VCaP (cell line): ENCODE results near the gene AGAP2.

Source experiments
- H3K27ac ChIP-seq: fragments of 450-650 bp; 2 replicates; pipeline ENCODE4 v1.5.1; 2017
- TF ChIP-seq, protein P1 (sequence below): fragments of 450-650 bp; conservative IDR thresholded peaks from 2 replicates; pipeline ENCODE4 v1.5.1; 2017; ENCODE audit warnings: mild to moderate bottlenecking, moderate library complexity

AGAP2 gene

DNA sequence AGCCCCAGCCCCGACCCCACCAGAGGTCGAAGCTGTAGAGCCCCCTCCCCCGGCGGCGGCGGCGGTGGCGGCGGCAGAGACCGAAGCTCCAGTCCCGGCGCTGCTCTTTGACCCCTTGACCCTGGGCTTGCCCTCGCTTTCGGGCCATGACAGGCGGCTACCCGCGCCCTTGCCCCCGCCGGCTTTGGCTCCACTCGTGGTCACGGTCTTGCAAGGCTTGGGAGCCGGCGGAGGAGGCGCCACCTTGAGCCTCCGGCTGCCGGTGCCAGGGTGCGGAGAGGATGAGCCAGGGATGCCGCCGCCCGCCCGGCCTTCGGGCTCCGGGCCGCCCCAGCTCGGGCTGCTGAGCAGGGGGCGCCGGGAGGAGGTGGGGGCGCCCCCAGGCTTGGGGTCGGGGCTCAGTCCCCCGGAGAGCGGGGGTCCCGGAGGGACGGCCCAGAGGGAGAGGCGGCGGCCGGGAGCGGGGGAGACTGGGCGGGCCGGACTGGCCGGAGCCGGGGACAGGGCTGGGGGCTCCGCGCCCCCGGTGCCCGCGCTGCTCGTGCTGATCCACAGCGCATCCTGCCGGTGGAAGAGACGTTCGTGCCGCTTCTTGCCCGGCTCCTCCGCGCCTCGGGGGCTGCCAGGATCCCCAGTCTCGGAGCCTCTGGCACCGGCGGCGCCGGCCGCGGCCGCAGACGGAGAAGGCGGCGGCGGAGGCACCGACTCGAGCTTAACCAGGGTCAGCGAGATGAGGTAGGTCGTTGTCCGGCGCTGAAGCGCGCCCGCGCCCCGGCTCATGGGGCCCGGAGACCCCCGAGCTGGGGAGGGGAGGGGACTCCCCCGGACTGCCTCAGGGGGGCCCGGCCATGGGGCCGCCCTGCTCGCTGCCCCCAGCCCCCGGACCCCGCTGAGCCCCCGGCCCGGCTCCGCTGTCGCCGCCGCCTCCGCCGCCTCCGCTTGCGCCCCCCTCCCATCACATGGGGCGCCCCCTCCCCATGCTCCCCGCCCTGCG, 778 bp downstream of the AGAP2 start:
- H3K27ac ChIP-seq = peak overlapping the region; percentile 15; the same call in 1 of the 2 replicates
- TF ChIP-seq, protein P1, sequence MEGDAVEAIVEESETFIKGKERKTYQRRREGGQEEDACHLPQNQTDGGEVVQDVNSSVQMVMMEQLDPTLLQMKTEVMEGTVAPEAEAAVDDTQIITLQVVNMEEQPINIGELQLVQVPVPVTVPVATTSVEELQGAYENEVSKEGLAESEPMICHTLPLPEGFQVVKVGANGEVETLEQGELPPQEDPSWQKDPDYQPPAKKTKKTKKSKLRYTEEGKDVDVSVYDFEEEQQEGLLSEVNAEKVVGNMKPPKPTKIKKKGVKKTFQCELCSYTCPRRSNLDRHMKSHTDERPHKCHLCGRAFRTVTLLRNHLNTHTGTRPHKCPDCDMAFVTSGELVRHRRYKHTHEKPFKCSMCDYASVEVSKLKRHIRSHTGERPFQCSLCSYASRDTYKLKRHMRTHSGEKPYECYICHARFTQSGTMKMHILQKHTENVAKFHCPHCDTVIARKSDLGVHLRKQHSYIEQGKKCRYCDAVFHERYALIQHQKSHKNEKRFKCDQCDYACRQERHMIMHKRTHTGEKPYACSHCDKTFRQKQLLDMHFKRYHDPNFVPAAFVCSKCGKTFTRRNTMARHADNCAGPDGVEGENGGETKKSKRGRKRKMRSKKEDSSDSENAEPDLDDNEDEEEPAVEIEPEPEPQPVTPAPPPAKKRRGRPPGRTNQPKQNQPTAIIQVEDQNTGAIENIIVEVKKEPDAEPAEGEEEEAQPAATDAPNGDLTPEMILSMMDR = peak; percentile 68

DNA sequence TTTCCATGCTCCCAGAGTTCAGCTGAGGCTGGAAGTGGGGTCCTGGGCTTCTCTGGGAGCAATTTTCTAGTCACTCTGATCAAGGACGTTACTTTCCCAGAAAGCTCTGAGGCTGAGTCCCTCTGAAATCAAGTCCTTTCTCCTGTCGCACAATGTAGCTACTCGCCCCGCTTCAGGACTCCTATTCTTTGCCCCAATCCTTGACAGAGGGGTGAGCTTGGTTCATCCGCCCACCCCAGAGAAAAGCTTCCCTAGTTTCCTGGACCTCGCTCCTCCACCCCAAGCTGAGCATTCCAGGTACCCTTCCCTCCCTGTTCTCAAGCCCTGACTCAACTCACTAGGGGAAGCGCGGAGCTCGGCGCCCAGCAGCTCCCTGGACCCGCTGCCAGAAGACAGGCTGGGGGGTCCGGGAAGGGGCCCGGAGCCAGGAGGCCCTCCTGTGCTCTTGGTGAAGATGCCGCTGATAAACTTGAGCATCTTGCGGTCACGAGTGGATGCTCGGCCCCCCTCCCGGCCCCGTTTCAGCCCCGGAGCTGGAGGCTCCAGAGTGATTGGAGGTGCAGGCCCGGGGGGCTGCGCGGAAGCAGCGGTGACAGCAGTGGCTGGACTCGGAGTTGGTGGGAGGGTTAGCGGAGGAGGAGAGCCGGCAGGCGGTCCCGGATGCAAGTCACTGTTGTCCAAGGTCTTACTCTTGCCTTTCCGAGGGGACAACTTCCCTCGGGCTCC, 1.6 kb downstream of the AGAP2 start:
- TF ChIP-seq, protein P1 = no peak
- no peak overlapping the region for H3K27ac ChIP-seq

DNA sequence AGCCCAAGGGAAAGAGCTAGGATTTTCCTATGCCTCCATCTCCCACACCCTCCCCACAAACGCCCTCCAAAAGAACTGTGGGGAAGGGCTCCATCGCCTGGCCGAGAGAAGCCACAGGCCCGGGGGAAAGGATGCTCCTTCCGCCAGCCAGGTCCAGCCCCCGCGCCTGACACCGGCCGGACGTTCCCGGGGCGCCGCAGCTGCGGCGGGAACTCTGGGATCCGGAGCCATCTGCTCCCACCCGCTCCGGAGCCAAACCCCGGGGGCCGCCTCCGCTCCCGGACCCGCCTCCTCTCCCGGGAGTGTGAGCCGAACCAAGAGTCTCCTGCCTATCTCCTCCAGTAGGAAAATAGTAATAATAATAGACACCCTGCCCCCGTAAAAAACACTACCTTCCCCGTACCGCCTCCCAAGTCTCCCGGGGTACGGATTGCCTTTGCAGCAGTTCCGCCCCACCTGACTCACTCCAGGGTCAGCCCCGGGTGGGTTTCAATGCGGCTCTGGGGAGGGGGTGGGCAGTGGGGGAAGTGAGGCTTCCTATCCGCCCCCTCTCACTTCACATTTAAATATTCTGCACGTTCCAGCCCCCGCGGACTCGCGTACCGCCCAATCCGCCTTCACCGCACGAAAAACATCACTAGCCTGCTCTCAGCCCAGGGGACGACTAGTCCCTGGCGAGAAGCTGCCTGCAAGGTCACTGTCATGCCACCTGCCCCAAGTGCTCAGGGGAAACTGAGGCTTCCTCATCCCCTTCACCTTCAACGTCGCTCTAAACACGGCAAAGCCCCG, 2.4 kb downstream of the AGAP2 start:
- no peak overlapping the region for H3K27ac ChIP-seq
- TF ChIP-seq, protein P1 = peak; percentile 74

DNA sequence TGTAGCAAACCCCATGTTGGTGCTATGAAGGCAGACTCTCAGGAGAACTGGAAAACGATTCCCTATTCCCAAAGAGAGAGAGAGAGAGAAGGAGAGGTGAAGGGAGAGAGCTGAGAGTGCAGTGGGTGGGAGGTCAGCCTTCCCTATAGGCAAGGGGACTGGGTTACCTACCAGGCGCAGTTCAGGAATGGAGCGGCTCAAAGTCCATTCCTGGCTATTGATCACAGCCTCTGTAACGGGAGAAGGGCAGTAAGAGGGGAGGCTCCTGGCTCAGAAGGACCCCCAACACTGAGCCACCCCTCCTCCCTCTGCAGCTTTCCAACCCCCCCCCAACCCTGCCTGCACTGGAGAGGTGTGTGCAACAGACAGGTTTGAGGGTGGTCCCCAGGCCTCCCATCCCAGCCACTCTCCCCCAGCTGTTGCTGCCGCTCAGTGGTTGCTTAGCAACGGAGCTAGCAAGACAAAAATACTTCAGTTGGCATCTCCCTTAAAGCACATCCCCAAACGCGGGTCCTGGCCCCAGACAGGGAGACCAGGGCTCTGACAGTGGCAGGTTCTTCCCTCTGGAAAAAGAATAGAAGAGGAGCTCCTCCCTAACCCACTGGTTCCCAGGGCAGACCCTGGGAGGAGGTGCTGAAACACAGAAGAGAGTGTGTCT, 3.2 kb downstream of the AGAP2 start:
- no peak overlapping the region for H3K27ac ChIP-seq
- TF ChIP-seq, protein P1 = no peak

DNA sequence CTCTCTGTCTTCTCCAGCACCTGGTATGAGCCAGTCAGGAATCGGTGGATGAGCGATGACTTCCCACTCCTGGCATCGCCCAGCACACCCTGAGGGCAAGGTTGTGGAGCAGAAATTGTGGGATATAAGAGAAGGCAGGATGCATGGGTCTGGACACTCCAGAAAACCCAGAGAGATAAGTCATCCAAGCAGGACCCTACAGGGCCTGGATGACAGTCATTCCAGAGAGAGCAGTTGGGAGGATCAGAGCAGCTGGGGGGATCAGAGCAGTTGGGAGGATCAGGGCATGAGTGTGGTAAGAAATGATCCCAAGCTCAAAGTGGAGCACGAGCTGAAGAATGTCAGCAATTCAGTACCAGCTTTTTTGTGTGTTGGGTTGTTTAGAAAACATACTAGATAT, 4.0 kb downstream of the AGAP2 start:
- H3K27ac ChIP-seq = no peak overlapping the region
- TF ChIP-seq, protein P1 = no peak

DNA sequence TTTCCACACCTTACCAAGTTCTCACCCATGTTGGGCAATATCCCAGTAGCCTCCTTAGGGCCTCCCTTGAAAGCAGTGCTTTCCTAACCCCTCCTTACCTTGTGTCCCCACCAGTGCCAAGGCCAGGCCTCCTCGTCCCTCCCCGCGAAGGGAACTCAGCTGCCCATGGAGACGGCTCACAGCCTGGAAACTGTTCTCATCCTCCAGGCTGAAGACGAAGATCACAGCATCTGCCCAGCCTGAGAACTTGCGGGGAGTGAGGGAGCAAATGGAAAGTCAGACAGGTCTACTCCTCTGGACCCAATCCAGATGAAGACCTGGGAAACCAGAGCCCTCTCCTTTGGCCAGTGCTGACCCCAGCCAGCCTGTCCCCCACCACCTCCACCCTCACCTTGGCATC, 4.6 kb downstream of the AGAP2 start:
- H3K27ac ChIP-seq = no peak overlapping the region
- TF ChIP-seq, protein P1 = no peak
